Esophagus muscularis mucosa (tissue), 3 donors: ENCODE results near the gene SRPK3.

Experiments
- CTCF ChIP-seq, 3 experiments: fragments of 200-600 bp in 2 of 3; fragments of 450-650 bp in 1 of 3; sonication (generic) in 2 of 3; IDR thresholded peaks; one replicate each; pipeline ENCODE4 v1.5.1; 2017 to 2019; ENCODE audit warnings: antibody characterized with exemption in 3 of 3, mild to moderate bottlenecking in 2 of 3, moderate library complexity in 1 of 3
- POLR2A ChIP-seq: fragments of 450-650 bp; IDR thresholded peaks from one replicate; pipeline ENCODE4 v1.6.1; 2017; ENCODE audit warnings: antibody characterized with exemption, moderate library complexity, mild to moderate bottlenecking, low read depth

- TF ChIP-seq CTCF (IDR thresholded peaks at IDR 0.05) (no peak), POLR2A (no peak)
Observed at GRCh38 chrX:153765138-153766079, 15.4 kb upstream of the SRPK3 start.
